HepG2 (cell line): ENCODE data around the gene DNAJB11. TPM values are rescaled to one million over a fixed set of nuclear protein-coding genes. Genes with fewer than 3 reads are reported as not detected.

Experiments used
- CTCF ChIP-seq: sonication (generic); formaldehyde crosslinking; IDR thresholded peaks from 2 replicates; pipeline ENCODE4 v1.5.0; 2020; ENCODE audit warnings: mild to moderate bottlenecking, missing genetic modification reagents, moderate library complexity
- EED ChIP-seq: sonication (generic); formaldehyde crosslinking; IDR thresholded peaks from 2 replicates; pipeline ENCODE4 v1.5.0; 2020; ENCODE audit warnings: mild to moderate bottlenecking, missing genetic modification reagents
- ELK4 ChIP-seq: sonication (generic); formaldehyde crosslinking; IDR thresholded peaks from 2 replicates; pipeline ENCODE4 v1.9.0; 2021; ENCODE audit warnings: missing genetic modification reagents, borderline replicate concordance
- GATA4 ChIP-seq: sonication (generic); IDR thresholded peaks from 2 replicates; pipeline ENCODE4 v1.6.1; 2016; ENCODE audit warnings: antibody characterized with exemption, low read depth, borderline replicate concordance
- HMG20A ChIP-seq: IDR thresholded peaks from 2 replicates; pipeline ENCODE4 v1.6.1; 2016; ENCODE audit warnings: borderline replicate concordance
- MAFG ChIP-seq: sonication (generic); formaldehyde crosslinking; IDR thresholded peaks from 2 replicates; pipeline ENCODE4 v1.5.1; 2020; ENCODE audit warnings: mild to moderate bottlenecking, missing genetic modification reagents
- MAZ ChIP-seq, 2 experiments: sonication (generic) in 1 of 2; formaldehyde crosslinking in 1 of 2; IDR thresholded peaks; 2 replicates each; pipeline versions ENCODE4 v1.5.0 to v1.6.1; 2012 to 2020; ENCODE audit warnings: low read depth in 2 of 2, mild to moderate bottlenecking in 2 of 2, borderline replicate concordance in 1 of 2, improper control_type of control experiment in 1 of 2, low read length in 1 of 2, missing genetic modification reagents in 1 of 2, moderate library complexity in 1 of 2
- MLLT10 ChIP-seq: sonication (generic); formaldehyde crosslinking; IDR thresholded peaks from 2 replicates; pipeline ENCODE4 v1.4.0; 2020; ENCODE audit warnings: missing genetic modification reagents
- RARA ChIP-seq: IDR thresholded peaks from 2 replicates; pipeline ENCODE4 v1.6.1; 2016; ENCODE audit warnings: missing genetic modification reagents, missing compliant biosample characterization
- TBX3 ChIP-seq: fragments of 450-650 bp; IDR thresholded peaks from 2 replicates; pipeline ENCODE4 v1.6.1; 2017; ENCODE audit warnings: antibody characterized with exemption, mild to moderate bottlenecking, inconsistent platforms, borderline replicate concordance
- TFE3 ChIP-seq: IDR thresholded peaks from 2 replicates; pipeline ENCODE4 v1.6.1; 2016
- TP53 ChIP-seq: sonication (generic); formaldehyde crosslinking; conservative IDR thresholded peaks from 2 replicates; pipeline ENCODE4 v1.4.0; 2020; ENCODE audit warnings: missing genetic modification reagents
- ZBTB46 ChIP-seq: sonication (generic); formaldehyde crosslinking; IDR thresholded peaks from 2 replicates; pipeline ENCODE4 v1.4.0; 2020; ENCODE audit warnings: mild to moderate bottlenecking, missing genetic modification reagents, borderline replicate concordance
- ZFP36 ChIP-seq: fragments of 150-350 bp; IDR thresholded peaks from 2 replicates; pipeline ENCODE4 v1.6.1; 2018; ENCODE audit warnings: borderline replicate concordance, low read length, low read depth; ENCODE audit not compliant: partially characterized antibody
- ZNF441 ChIP-seq: sonication (generic); formaldehyde crosslinking; IDR thresholded peaks from 2 replicates; pipeline ENCODE4 v1.7.0; 2021; ENCODE audit warnings: missing genetic modification reagents, borderline replicate concordance
- ZNF563 ChIP-seq: sonication (generic); formaldehyde crosslinking; IDR thresholded peaks from 2 replicates; pipeline ENCODE4 v1.8.0; 2022; ENCODE audit warnings: mild to moderate bottlenecking, moderate library complexity, missing genetic modification reagents
- ZNF770 ChIP-seq: sonication (generic); formaldehyde crosslinking; IDR thresholded peaks from 2 replicates; pipeline ENCODE4 v1.5.0; 2020; ENCODE audit warnings: mild to moderate bottlenecking, missing genetic modification reagents
- ZSCAN12 ChIP-seq: sonication (generic); formaldehyde crosslinking; IDR thresholded peaks from 2 replicates; pipeline ENCODE4 v1.9.0; 2021; ENCODE audit warnings: mild to moderate bottlenecking, missing genetic modification reagents
- polyA plus RNA-seq, 8 experiments: library from polyadenylated mRNA; depleted of rRNA in 3 of 8; stranded (reverse) in 7 of 8; unstranded in 1 of 8; fragments of >200 nt; fragmentation: Illumina TruSeq in 4 of 8; extraction: Trizol in 4 of 8; gene quantifications; 2 replicates each; pipeline versions ENCODE4 v1.2.1 to v1.2.3, GENCODE V29; 2011 to 2016; ENCODE audit warnings: low read depth in 4 of 8, missing spikeins in 1 of 8, mixed read lengths in 1 of 8; ENCODE audit not compliant: insufficient read depth in 1 of 8
- total RNA-seq, 5 experiments: library from RNA; depleted of rRNA; stranded (reverse); fragments of >200 nt; fragmentation: Illumina TruSeq; extraction: Trizol; gene quantifications; 2 replicates each; pipeline ENCODE4 v1.2.3, GENCODE V29; 2016; ENCODE audit warnings: low read depth in 1 of 5

Gene DNAJB11
- total and polyA plus RNA-seq, 2 of the 13 experiments (the other 11 are each of a cell fraction or from before 2014, with no cell fraction given) = 41.0 to 132 TPM

GRCh38 chr3:186613637-186614265 lies 43.2 kb downstream of the DNAJB11 start (continued):
- TF ChIP-seq ZNF441 (CRISPR knock-in tag) (peak; percentile 6; the same call in 1 of the 2 replicates), MLLT10 (CRISPR knock-in tag) (peak; percentile 25; the same call in 1 of the 2 replicates), ELK4 (no peak), ZSCAN12 (CRISPR knock-in tag) (no peak; the same call in none of the 2 replicates), GATA4 (peak; percentile 9; the same call in 1 of the 2 replicates), MAFG (CRISPR knock-in tag) (no peak), CTCF (0 out of 2 replicates have a peak, but pooled peaks have one; percentile 2), ZNF770 (no peak), ZFP36 (no peak), HMG20A (CRISPR knock-in tag) (no peak), TP53 (CRISPR knock-in tag) (peak; percentile 57; the same call in 1 of the 2 replicates), ZBTB46 (CRISPR knock-in tag) (no peak), TBX3 (no peak), EED (CRISPR knock-in tag) (no peak), MAZ (IDR thresholded peaks at IDR 0.05; ENCODE audit: borderline replicate concordance, low read depth, low read length) (no peak), MAZ (CRISPR knock-in tag; IDR thresholded peaks at IDR 0.05; ENCODE audit: low read depth) (peak; percentile 3; the same call in 1 of the 2 replicates), RARA (peak; percentile 25; the same call in 1 of the 2 replicates), ZNF563 (no peak), TFE3 (CRISPR knock-in tag) (no peak)
